Astrocyte (in vitro differentiated cells and primary cell): ENCODE measurements around the gene ATP2C1. TPM values are rescaled to one million over a fixed set of nuclear protein-coding genes. Genes with fewer than 3 reads are reported as not detected.

Experiments
- DNase-seq: peaks from one replicate; pipeline ENCODE4 v3.0.0-alpha.2; 2010; ENCODE audit warnings: low read depth
- FAIRE-seq: peaks from 2 replicates; lab custom pipeline; 2011; peaks lifted over from hg19 to GRCh38; lab: Jason Lieb, UNC
- H2AFZ ChIP-seq: 2 replicates; pipeline ENCODE4 v1.6.0; 2012; ENCODE audit warnings: low read depth, low read length, inconsistent platforms
- H3K27ac ChIP-seq: 2 replicates; pipeline ENCODE4 v1.5.1; 2011; ENCODE audit warnings: low read depth, low read length, inconsistent platforms
- H3K27me3 ChIP-seq: 2 replicates; pipeline ENCODE4 v1.6.0; 2011; ENCODE audit warnings: low read length, inconsistent platforms; ENCODE audit not compliant: insufficient read depth
- H3K36me3 ChIP-seq: 2 replicates; pipeline ENCODE4 v1.5.1; 2011; ENCODE audit warnings: low read length, inconsistent platforms; ENCODE audit not compliant: insufficient read depth
- H3K4me1 ChIP-seq: 2 replicates; pipeline ENCODE4 v1.5.1; 2011; ENCODE audit warnings: low read length, inconsistent platforms; ENCODE audit not compliant: insufficient read depth
- H3K4me2 ChIP-seq: 2 replicates; pipeline ENCODE4 v1.6.0; 2012; ENCODE audit warnings: low read length, inconsistent platforms
- H3K4me3 ChIP-seq: 2 replicates; pipeline ENCODE4 v1.5.1; 2011; ENCODE audit warnings: low read depth, mild to moderate bottlenecking, low read length, inconsistent platforms; ENCODE audit not compliant: insufficient read depth
- H3K79me2 ChIP-seq: 2 replicates; pipeline ENCODE4 v1.6.0; 2012; ENCODE audit warnings: mild to moderate bottlenecking, low read length, inconsistent platforms; ENCODE audit not compliant: insufficient read depth
- H3K9ac ChIP-seq: 2 replicates; pipeline ENCODE4 v1.6.0; 2012; ENCODE audit warnings: mild to moderate bottlenecking, low read length, inconsistent platforms
- H3K9me3 ChIP-seq: 2 replicates; pipeline ENCODE4 v1.5.1; 2012; ENCODE audit warnings: low read depth, mild to moderate bottlenecking, low read length, inconsistent platforms; ENCODE audit not compliant: insufficient read depth
- H4K20me1 ChIP-seq: 2 replicates; pipeline ENCODE4 v1.6.0; 2012; ENCODE audit warnings: low read length, inconsistent platforms; ENCODE audit not compliant: insufficient read depth
- H3K27ac Mint-ChIP-seq: one replicate; pipeline ENCODE4 v1.8.0; 2021; ENCODE audit warnings: mild to moderate bottlenecking, mixed read lengths; ENCODE audit not compliant: unreplicated experiment
- H3K27me3 Mint-ChIP-seq: one replicate; pipeline ENCODE4 v1.8.0; 2021; ENCODE audit warnings: low read depth, mixed read lengths; ENCODE audit not compliant: unreplicated experiment
- H3K36me3 Mint-ChIP-seq: one replicate; pipeline ENCODE4 v1.8.0; 2021; ENCODE audit warnings: low read depth, mixed read lengths; ENCODE audit not compliant: unreplicated experiment
- H3K4me1 Mint-ChIP-seq: one replicate; pipeline ENCODE4 v1.8.0; 2021; ENCODE audit warnings: low read depth, mixed read lengths; ENCODE audit not compliant: unreplicated experiment
- H3K4me3 Mint-ChIP-seq: one replicate; pipeline ENCODE4 v1.8.0; 2021; ENCODE audit warnings: mild to moderate bottlenecking, moderate library complexity, mixed read lengths; ENCODE audit not compliant: unreplicated experiment
- H3K9me3 Mint-ChIP-seq: one replicate; pipeline ENCODE4 v1.8.0; 2021; ENCODE audit warnings: mild to moderate bottlenecking, mixed read lengths; ENCODE audit not compliant: unreplicated experiment
- EZH2 ChIP-seq: IDR thresholded peaks from 2 replicates; pipeline ENCODE4 v1.6.1; 2012; ENCODE audit warnings: mild to moderate bottlenecking, low read length, inconsistent platforms; ENCODE audit not compliant: insufficient read depth
- total RNA-seq: library from RNA; stranded (reverse); gene quantifications from 2 replicates; pipeline ENCODE4 v1.2.1, GENCODE V29; 2021
- TF ChIP-seq, protein P1 (sequence below): IDR thresholded peaks from 2 replicates; pipeline ENCODE4 v1.5.1; 2011; ENCODE audit warnings: low read depth, mild to moderate bottlenecking, inconsistent platforms, low read length, moderate library complexity; ENCODE audit not compliant: insufficient read depth

The ATP2C1 gene
- total RNA-seq, 1 donor from 2014 or later, result 132 TPM

- FAIRE-seq (peak; percentile 20), DNase-seq (no peak)
- H3K36me3 ChIP-seq, result peaks cover 25% of the 10 kb centered on the region
- peaks cover 29% of the 10 kb centered on the region for H3K4me1 Mint-ChIP-seq
- TF ChIP-seq, protein P1, sequence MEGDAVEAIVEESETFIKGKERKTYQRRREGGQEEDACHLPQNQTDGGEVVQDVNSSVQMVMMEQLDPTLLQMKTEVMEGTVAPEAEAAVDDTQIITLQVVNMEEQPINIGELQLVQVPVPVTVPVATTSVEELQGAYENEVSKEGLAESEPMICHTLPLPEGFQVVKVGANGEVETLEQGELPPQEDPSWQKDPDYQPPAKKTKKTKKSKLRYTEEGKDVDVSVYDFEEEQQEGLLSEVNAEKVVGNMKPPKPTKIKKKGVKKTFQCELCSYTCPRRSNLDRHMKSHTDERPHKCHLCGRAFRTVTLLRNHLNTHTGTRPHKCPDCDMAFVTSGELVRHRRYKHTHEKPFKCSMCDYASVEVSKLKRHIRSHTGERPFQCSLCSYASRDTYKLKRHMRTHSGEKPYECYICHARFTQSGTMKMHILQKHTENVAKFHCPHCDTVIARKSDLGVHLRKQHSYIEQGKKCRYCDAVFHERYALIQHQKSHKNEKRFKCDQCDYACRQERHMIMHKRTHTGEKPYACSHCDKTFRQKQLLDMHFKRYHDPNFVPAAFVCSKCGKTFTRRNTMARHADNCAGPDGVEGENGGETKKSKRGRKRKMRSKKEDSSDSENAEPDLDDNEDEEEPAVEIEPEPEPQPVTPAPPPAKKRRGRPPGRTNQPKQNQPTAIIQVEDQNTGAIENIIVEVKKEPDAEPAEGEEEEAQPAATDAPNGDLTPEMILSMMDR, result no peak
- TF ChIP-seq EZH2, result no peak
- H3K4me2 ChIP-seq, result peak overlapping the region; percentile 24
- no peaks in the 10 kb centered on the region for H3K27me3 ChIP-seq
- H3K9ac ChIP-seq, result no peak overlapping the region
- peaks cover 7% of the 10 kb centered on the region for H3K36me3 Mint-ChIP-seq
- no peaks in the 10 kb centered on the region for H3K9me3 Mint-ChIP-seq
- H3K9me3 ChIP-seq, result no peaks in the 10 kb centered on the region
- H3K27me3 Mint-ChIP-seq, result no peaks in the 10 kb centered on the region
- peaks cover 29% of the 10 kb centered on the region for H3K79me2 ChIP-seq
- H4K20me1 ChIP-seq, result no peaks in the 10 kb centered on the region
- peak overlapping the region; percentile 9 for H3K27ac ChIP-seq
- H3K4me1 ChIP-seq, result peaks cover 11% of the 10 kb centered on the region
- no peak overlapping the region for H3K4me3 Mint-ChIP-seq
- H3K27ac Mint-ChIP-seq, result peak overlapping the region; percentile 69
- H2AFZ ChIP-seq, result no peak overlapping the region
- H3K4me3 ChIP-seq, result no peak overlapping the region
Observed at GRCh38 chr3:130950124-130950523, 56.2 kb downstream of the ATP2C1 start.

- H3K27me3 ChIP-seq, result no peaks in the 10 kb centered on the region
- no peak overlapping the region for H2AFZ ChIP-seq
- H3K4me2 ChIP-seq, result peak overlapping the region; percentile 24
- Mint-ChIP-seq H3K27ac (peak overlapping the region; percentile 69), H3K4me1 (peaks cover 29% of the 10 kb centered on the region), H3K36me3 (peaks cover 7% of the 10 kb centered on the region), H3K27me3 (no peaks in the 10 kb centered on the region), H3K4me3 (no peak overlapping the region), H3K9me3 (no peaks in the 10 kb centered on the region)
- H3K79me2 ChIP-seq, result peaks cover 29% of the 10 kb centered on the region
- H3K36me3 ChIP-seq, result peaks cover 27% of the 10 kb centered on the region
- no peak overlapping the region for H3K4me3 ChIP-seq
- FAIRE-seq (no peak), DNase-seq (peak; percentile 43)
- peak overlapping the region; percentile 9 for H3K27ac ChIP-seq
- H3K9ac ChIP-seq, result no peak overlapping the region
- peaks cover 11% of the 10 kb centered on the region for H3K4me1 ChIP-seq
- H3K9me3 ChIP-seq, result no peaks in the 10 kb centered on the region
- H4K20me1 ChIP-seq, result no peaks in the 10 kb centered on the region
- TF ChIP-seq EZH2, result no peak
Observed at GRCh38 chr3:130950641-130951040, 56.8 kb downstream of the ATP2C1 start.

DNA sequence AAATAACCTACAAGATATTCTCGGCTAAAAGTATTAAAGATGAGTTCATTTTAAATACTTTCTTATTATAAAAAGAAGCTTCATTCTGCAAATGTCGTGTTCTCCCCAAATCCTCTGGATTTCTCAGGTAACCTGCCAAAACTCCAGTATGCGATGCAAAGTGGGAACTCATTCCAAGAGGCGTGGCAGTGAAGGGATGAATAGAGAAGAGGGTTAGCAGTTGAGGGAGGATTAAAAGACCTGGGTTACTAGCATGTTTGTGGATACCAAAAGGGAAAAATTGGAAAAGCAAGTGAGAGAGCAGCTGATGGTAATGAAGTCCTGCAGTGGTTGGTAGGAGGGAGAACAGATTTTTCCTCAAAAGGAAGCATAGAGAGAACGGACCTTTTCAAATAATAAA is 61.6 kb downstream of the ATP2C1 start:
- no peak for TF ChIP-seq EZH2
- TF ChIP-seq, protein P1, result no peak
- Histone ChIP-seq H2AFZ (no peak overlapping the region), H3K4me3 (no peak overlapping the region), H3K9ac (no peak overlapping the region), H3K4me2 (no peak overlapping the region), H3K36me3 (peaks cover 29% of the 10 kb centered on the region), H3K9me3 (no peaks in the 10 kb centered on the region), H3K79me2 (no peaks in the 10 kb centered on the region), H3K27me3 (no peaks in the 10 kb centered on the region), H4K20me1 (no peaks in the 10 kb centered on the region), H3K27ac (no peak overlapping the region), H3K4me1 (peaks cover 14% of the 10 kb centered on the region)
- no peak for FAIRE-seq
- H3K36me3 Mint-ChIP-seq, result peaks cover 10% of the 10 kb centered on the region
- H3K4me1 Mint-ChIP-seq, result peaks cover 13% of the 10 kb centered on the region
- H3K9me3 Mint-ChIP-seq, result no peaks in the 10 kb centered on the region
- H3K27me3 Mint-ChIP-seq, result no peaks in the 10 kb centered on the region
- no peak overlapping the region for H3K4me3 Mint-ChIP-seq
- DNase-seq, result no peak
- H3K27ac Mint-ChIP-seq, result no peak overlapping the region
